Parathyroid adenoma (tissue), 2 donors: ENCODE measurements around the gene TRMT2B.
"Not testable (repeated sequence)": the region's sequence is repeated elsewhere in the genome, so short reads cannot be mapped to it uniquely, and the experiment has no call there.

Experiments used
- H2AFZ ChIP-seq: fragments of 300-600 bp; sonication (generic); one replicate; pipeline ENCODE4 v1.7.0; 2017; ENCODE audit warnings: antibody characterized with exemption, mild to moderate bottlenecking
- H3K27ac ChIP-seq: fragments of 300-600 bp; sonication (generic); one replicate; pipeline ENCODE4 v1.7.0; 2017
- H3K27me3 ChIP-seq: fragments of 300-600 bp; sonication (generic); one replicate; pipeline ENCODE4 v1.7.0; 2017; ENCODE audit warnings: low read length; ENCODE audit not compliant: control insufficient read depth, insufficient read depth
- H3K36me3 ChIP-seq: fragments of 300-600 bp; sonication (generic); one replicate; pipeline ENCODE4 v1.7.0; 2017; ENCODE audit warnings: low read length; ENCODE audit not compliant: control insufficient read depth, insufficient read depth
- H3K4me1 ChIP-seq: fragments of 300-600 bp; sonication (generic); one replicate; pipeline ENCODE4 v1.7.0; 2017; ENCODE audit warnings: control low read depth
- H3K4me2 ChIP-seq: fragments of 300-600 bp; sonication (generic); one replicate; pipeline ENCODE4 v1.7.0; 2017; ENCODE audit warnings: low read length
- H3K4me3 ChIP-seq: fragments of 300-600 bp; sonication (generic); one replicate; pipeline ENCODE4 v1.7.0; 2017; ENCODE audit warnings: low read depth, low read length
- H3K79me2 ChIP-seq: fragments of 300-600 bp; sonication (generic); one replicate; pipeline ENCODE4 v1.7.0; 2017; ENCODE audit warnings: control low read depth
- H3K9ac ChIP-seq: fragments of 300-600 bp; sonication (generic); one replicate; pipeline ENCODE4 v1.7.0; 2017; ENCODE audit warnings: mild to moderate bottlenecking
- H3K9me3 ChIP-seq: fragments of 300-600 bp; sonication (generic); one replicate; pipeline ENCODE4 v1.7.0; 2017; ENCODE audit warnings: low read length; ENCODE audit not compliant: control insufficient read depth
- CTCF ChIP-seq: fragments of 300-600 bp; sonication (generic); IDR thresholded peaks from one replicate; pipeline ENCODE4 v1.7.0; 2017; ENCODE audit warnings: antibody characterized with exemption, mild to moderate bottlenecking
- donor health status: primary hyperparathyroidism.

TRMT2B gene

DNA sequence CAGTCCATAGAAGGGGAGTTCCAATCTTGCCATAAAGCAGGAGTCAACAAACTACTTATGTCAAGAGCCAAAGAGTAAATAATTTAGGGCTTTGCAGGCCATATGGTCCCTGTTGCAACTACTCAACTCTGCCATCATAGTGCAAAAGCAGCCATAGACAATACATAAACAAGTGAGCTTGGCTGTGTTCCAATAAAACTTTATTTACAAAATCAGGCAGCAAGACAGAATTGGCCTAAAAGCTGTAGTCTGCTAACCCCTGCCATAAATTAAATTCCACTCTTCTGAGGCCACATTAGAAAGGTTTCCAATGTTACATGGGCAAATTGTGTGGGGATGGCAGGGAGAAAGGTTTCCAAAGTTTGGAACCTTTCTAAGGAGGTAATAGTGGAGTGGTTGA is 14.7 kb downstream of the TRMT2B start:
- Histone ChIP-seq H3K27me3 (no peaks in the 10 kb centered on the region), H3K9ac (no peak overlapping the region), H3K36me3 (no peaks in the 10 kb centered on the region), H3K4me1 (no peaks in the 10 kb centered on the region), H3K9me3 (no peaks in the 10 kb centered on the region), H2AFZ (no peak overlapping the region), H3K27ac (no peak overlapping the region), H3K4me3 (no peak overlapping the region), H3K79me2 (no peaks in the 10 kb centered on the region), H3K4me2 (no peak overlapping the region)
- TF ChIP-seq CTCF, result no peak

DNA sequence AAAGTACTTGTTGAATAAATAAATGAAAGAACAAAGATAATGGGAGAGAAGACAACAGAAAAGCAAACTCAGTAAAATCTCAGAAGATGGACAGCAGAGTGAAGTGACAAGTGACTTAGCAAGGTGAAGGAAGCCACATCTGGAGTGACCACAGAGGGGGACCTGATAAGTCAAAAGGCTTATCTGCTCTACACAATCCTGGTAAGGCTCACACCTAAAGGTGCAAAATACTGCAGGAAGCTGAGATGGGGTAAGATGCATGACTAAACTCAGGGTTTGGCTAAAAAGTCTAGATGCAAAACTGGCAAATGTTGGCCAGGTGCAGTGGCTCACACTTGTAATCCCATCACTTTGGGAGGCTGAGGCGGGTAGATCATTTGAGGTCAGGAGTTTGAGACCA is 22.2 kb downstream of the TRMT2B start:
- H3K4me3 ChIP-seq, result no peak overlapping the region
- H3K27me3 ChIP-seq, result no peaks in the 10 kb centered on the region
- no peaks in the 10 kb centered on the region for H3K79me2 ChIP-seq
- no peak for TF ChIP-seq CTCF
- no peak overlapping the region for H3K4me2 ChIP-seq
- H3K27ac ChIP-seq, result no peak overlapping the region
- H3K36me3 ChIP-seq, result no peaks in the 10 kb centered on the region
- H3K9me3 ChIP-seq, result no peaks in the 10 kb centered on the region
- no peak overlapping the region for H2AFZ ChIP-seq
- no peak overlapping the region for H3K9ac ChIP-seq
- H3K4me1 ChIP-seq, result no peaks in the 10 kb centered on the region

GRCh38 chrX:101028562-101028961 is 23.3 kb downstream of the TRMT2B start:
- Histone ChIP-seq H3K4me3 (no peak overlapping the region), H3K9me3 (no peaks in the 10 kb centered on the region), H3K4me2 (no peak overlapping the region), H2AFZ (no peak overlapping the region), H3K79me2 (no peaks in the 10 kb centered on the region), H3K9ac (no peak overlapping the region), H3K36me3 (no peaks in the 10 kb centered on the region), H3K4me1 (no peaks in the 10 kb centered on the region), H3K27me3 (no peaks in the 10 kb centered on the region), H3K27ac (no peak overlapping the region)
- TF ChIP-seq CTCF, result no peak

- Histone ChIP-seq H3K9ac (no peak overlapping the region), H3K9me3 (no peaks in the 10 kb centered on the region), H2AFZ (no peak overlapping the region), H3K4me3 (no peak overlapping the region), H3K27me3 (no peaks in the 10 kb centered on the region), H3K27ac (no peak overlapping the region), H3K36me3 (no peaks in the 10 kb centered on the region), H3K4me2 (no peak overlapping the region), H3K4me1 (no peaks in the 10 kb centered on the region), H3K79me2 (no peaks in the 10 kb centered on the region)
- TF ChIP-seq CTCF, result no peak
Observed at GRCh38 chrX:101025126-101025525, 26.8 kb downstream of the TRMT2B start.

DNA sequence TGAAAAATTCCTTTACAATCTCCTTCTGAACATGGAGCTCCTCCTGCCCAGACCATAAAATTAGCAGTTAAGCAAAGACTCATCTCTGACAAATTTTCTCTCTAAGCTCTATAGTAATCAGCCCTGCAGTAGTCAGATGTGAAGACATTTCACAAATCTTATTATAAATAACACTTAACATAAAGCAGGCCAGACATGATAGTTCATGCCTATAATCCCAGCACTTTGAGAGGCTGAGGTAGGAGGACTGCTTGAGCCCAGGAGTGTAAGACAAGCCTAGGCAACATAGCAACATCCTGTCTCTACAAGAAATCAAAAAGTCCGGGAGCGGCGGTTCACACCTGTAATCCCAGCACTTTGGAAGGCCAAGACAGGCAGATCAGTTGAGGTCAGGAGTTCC is 29.9 kb downstream of the TRMT2B start:
- Histone ChIP-seq H3K4me2 (no peak overlapping the region), H2AFZ (no peak overlapping the region), H3K4me1 (no peaks in the 10 kb centered on the region), H3K9ac (no peak overlapping the region), H3K4me3 (no peak overlapping the region), H3K27ac (no peak overlapping the region), H3K79me2 (no peaks in the 10 kb centered on the region), H3K9me3 (no peaks in the 10 kb centered on the region), H3K36me3 (no peaks in the 10 kb centered on the region), H3K27me3 (no peaks in the 10 kb centered on the region)
- TF ChIP-seq CTCF, result no peak

DNA sequence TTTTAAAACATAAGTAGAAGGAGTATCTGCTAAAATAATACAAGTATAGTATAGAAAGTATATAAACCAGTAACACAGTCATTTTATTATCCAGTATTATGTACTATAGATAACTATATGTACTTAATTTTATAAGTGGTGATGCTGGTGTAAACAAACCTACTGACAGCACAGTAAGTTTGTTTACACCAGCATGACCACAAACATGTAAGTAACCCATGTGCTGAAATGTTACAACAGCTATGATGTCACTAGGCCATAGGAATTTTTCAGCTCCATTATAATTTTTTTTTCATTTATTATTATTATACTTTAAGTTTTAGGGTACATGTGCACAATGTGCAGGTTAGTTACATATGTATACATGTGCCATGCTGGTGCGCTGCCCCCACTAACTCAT is 39.9 kb downstream of the TRMT2B start:
- H3K4me1 ChIP-seq, H3K4me2 ChIP-seq, H2AFZ ChIP-seq, H3K79me2 ChIP-seq, H3K9me3 ChIP-seq, H3K27ac ChIP-seq, H3K4me3 ChIP-seq, H3K36me3 ChIP-seq, H3K9ac ChIP-seq, H3K27me3 ChIP-seq: not testable (repeated sequence)
